Thyroid gland (tissue), 4 donors: ENCODE measurements around the gene LRFN2. TPM values are rescaled to one million over a fixed set of nuclear protein-coding genes. Genes with fewer than 3 reads are reported as not detected.

Experiments used
- DNase-seq, 2 donors: peaks; one replicate each; pipeline ENCODE4 v3.0.0-alpha.2; 2019
- H3K27ac ChIP-seq, 3 donors: fragments of 200-600 bp; sonication (generic); 1 replicate in 2 of 3; 2 replicates in 1 of 3; pipeline ENCODE4 v1.5.1; 2016 to 2019; ENCODE audit warnings: mild to moderate bottlenecking in 1 of 3, moderate library complexity in 1 of 3
- H3K27me3 ChIP-seq: fragments of 200-600 bp; sonication (generic); one replicate; pipeline ENCODE4 v1.5.1; 2019
- H3K36me3 ChIP-seq, 2 donors: fragments of 200-600 bp; sonication (generic); one replicate each; pipeline ENCODE4 v1.5.1; 2016 to 2019
- H3K4me1 ChIP-seq, 2 donors: fragments of 200-600 bp; sonication (generic); one replicate each; pipeline ENCODE4 v1.5.1; 2017 to 2019
- H3K4me3 ChIP-seq, 3 donors: fragments of 200-600 bp; sonication (generic); replicated peaks in 1 of 3; 1 replicate in 2 of 3; 2 replicates in 1 of 3; pipeline ENCODE4 v1.5.1; 2016; ENCODE audit warnings: mild to moderate bottlenecking in 1 of 3
- H3K9me3 ChIP-seq: fragments of 200-600 bp; sonication (generic); one replicate; pipeline ENCODE4 v1.5.1; 2017
- POLR2A ChIP-seq, 2 donors: fragments of 450-650 bp; IDR thresholded peaks; one replicate each; pipeline ENCODE4 v1.6.1; 2017; ENCODE audit warnings: antibody characterized with exemption in 2 of 2, mild to moderate bottlenecking in 2 of 2, moderate library complexity in 1 of 2
- WGBS, 2 donors: methylation state at CpG; one replicate each; pipeline ENCODE4 v1.1.5; 2017; 5-methylcytosine and 5-hydroxymethylcytosine counted together
- intact Hi-C: fragments of 100-400 bp; cut with DNase I; formaldehyde crosslinking; loops from one replicate; pipeline ENCODE4 v1.15.1; 2023
- total RNA-seq, 4 donors: library from RNA; depleted of rRNA; stranded (reverse); fragments of >200 nt; gene quantifications; one replicate each; pipeline ENCODE4 v1.2.3, GENCODE V29; 2016
- TF ChIP-seq, protein P1 (sequence below), 6 experiments: fragments of 200-600 bp in 3 of 6; fragments of 450-650 bp in 3 of 6; sonication (generic) in 3 of 6; IDR thresholded peaks; one replicate each; pipeline ENCODE4 v1.5.1; 2016 to 2019; ENCODE audit warnings: antibody characterized with exemption in 6 of 6, mild to moderate bottlenecking in 2 of 6, inconsistent platforms in 1 of 6, moderate library complexity in 1 of 6

LRFN2 gene
- total RNA-seq, 4 donors from 2014 or later: 0.13 TPM; not detected in 3

DNA sequence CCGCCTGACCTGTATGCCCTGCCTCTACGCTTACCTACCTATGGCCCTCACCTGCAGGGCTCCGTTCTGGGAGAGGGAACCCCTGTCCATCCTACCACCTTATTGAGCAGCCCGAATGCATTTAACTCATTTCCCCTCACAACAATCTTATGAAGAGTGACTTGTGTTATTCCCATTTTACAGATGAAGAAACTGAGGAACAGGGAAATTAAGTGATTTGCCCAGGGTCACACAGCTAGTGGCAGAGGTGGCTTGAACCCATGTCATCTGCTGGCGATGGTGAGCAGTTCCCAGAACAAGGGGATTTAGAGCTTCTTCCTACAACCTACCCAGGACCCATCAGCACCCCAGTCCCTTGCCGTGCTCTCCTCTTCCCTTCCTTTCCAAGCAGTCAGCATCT is 42.3 kb upstream of the LRFN2 start:
- TF ChIP-seq, protein P1, sequence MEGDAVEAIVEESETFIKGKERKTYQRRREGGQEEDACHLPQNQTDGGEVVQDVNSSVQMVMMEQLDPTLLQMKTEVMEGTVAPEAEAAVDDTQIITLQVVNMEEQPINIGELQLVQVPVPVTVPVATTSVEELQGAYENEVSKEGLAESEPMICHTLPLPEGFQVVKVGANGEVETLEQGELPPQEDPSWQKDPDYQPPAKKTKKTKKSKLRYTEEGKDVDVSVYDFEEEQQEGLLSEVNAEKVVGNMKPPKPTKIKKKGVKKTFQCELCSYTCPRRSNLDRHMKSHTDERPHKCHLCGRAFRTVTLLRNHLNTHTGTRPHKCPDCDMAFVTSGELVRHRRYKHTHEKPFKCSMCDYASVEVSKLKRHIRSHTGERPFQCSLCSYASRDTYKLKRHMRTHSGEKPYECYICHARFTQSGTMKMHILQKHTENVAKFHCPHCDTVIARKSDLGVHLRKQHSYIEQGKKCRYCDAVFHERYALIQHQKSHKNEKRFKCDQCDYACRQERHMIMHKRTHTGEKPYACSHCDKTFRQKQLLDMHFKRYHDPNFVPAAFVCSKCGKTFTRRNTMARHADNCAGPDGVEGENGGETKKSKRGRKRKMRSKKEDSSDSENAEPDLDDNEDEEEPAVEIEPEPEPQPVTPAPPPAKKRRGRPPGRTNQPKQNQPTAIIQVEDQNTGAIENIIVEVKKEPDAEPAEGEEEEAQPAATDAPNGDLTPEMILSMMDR (IDR thresholded peaks at IDR 0.05): no peak
- intact Hi-C loops: no loop called here

DNA sequence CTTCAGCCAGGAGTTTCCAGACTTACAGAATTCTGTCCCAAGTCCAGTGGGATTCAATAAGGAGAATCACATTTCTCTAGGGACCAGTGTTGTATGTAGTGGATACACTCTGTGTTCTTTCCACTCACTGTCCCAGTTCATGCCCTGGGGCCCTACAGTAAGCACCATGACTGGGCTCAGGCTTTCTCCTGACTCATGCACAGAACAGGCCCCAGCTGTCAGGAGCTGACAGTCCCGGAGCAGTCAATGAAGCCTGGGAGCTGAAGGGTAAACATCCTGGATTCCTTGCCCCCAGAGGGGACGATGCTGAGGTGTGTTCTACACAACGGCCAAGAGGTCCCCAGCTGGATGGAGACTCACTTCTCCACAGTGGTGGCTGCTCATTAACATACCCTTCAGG is 40.2 kb upstream of the LRFN2 start:
- no peak for DNase-seq
- TF ChIP-seq, protein P1 (IDR thresholded peaks at IDR 0.05): no peak
- TF ChIP-seq POLR2A (IDR thresholded peaks at IDR 0.05): no peak
- Histone ChIP-seq H3K4me3 (no peak overlapping the region), H3K36me3 (no peaks in the 10 kb centered on the region), H3K9me3 (no peaks in the 10 kb centered on the region), H3K27ac (no peak overlapping the region), H3K4me1 (no peaks in the 10 kb centered on the region), H3K27me3 (no peaks in the 10 kb centered on the region)
- intact Hi-C loops: no loop called here
- 38 to 60% methylated on average over 2 to 3 of the region's 3 CpGs for WGBS, 2 donors

More for the DNA sequence above, 42.3 kb upstream of the LRFN2 start:
- Histone ChIP-seq H3K9me3 (no peaks in the 10 kb centered on the region), H3K4me3 (no peak overlapping the region), H3K27me3 (no peaks in the 10 kb centered on the region), H3K27ac (no peak overlapping the region), H3K4me1 (no peaks in the 10 kb centered on the region), H3K36me3 (no peaks in the 10 kb centered on the region)
- no peak for DNase-seq
- WGBS, 2 donors: 91 to 93% methylated on average over 6 of the region's 6 CpGs

DNA sequence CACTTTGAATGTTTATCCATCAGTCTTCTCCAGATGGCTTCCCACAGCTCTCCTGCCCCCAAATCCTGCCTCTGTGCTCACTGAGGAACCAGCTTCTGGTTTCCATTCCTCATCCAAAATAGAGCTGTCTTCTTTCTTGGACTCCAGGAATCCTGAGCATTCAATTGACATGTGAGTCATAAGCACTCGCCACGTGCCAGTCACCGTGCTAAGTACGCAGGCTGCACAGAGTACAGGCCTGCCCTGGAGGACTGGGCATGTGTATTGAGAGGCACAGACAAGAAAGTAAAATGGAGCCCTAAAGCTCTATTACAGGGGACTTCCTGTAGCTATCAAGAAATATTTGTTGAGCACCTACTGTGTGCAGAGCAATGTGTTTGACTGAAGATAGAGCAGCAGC is 39.7 kb upstream of the LRFN2 start:
- Histone ChIP-seq H3K4me1 (no peaks in the 10 kb centered on the region), H3K27ac (no peak overlapping the region), H3K9me3 (no peaks in the 10 kb centered on the region), H3K27me3 (no peaks in the 10 kb centered on the region), H3K4me3 (no peak overlapping the region), H3K36me3 (no peaks in the 10 kb centered on the region)
- WGBS, 2 donors: 90 to 94% methylated on average over 4 of the region's 4 CpGs
- intact Hi-C loops: no loop called here
- TF ChIP-seq, protein P1 (IDR thresholded peaks at IDR 0.05): no peak
- no peak for TF ChIP-seq POLR2A (IDR thresholded peaks at IDR 0.05)
- DNase-seq: no peak

DNA sequence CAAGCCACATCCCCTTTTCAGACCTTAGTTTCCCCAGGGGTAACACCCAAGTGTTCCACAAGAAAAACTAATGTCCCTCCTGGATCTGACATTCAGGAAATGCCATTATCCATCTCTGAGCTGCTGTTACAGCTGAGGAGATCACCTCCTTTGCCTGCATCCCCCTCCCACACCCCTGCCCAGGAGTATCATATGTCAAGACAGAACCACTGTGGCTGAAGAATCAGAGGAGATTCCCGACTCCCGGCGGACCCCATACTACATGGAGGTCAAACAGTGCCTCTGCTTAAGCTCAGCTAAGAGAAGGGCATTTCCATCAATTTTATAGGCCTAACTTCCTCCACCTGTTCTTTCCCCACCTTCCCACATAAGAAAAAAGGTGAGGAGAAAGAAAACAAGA is 36.8 kb upstream of the LRFN2 start:
- Histone ChIP-seq H3K27ac (no peak overlapping the region), H3K9me3 (no peaks in the 10 kb centered on the region), H3K4me3 (no peak overlapping the region), H3K36me3 (no peaks in the 10 kb centered on the region), H3K27me3 (no peaks in the 10 kb centered on the region), H3K4me1 (no peaks in the 10 kb centered on the region)
- TF ChIP-seq, protein P1 (IDR thresholded peaks at IDR 0.05): no peak
- no peak for TF ChIP-seq POLR2A (IDR thresholded peaks at IDR 0.05)
- no peak for DNase-seq
- WGBS, 2 donors: 68 to 84% methylated on average over 3 of the region's 3 CpGs
- intact Hi-C loops: no loop called here

DNA sequence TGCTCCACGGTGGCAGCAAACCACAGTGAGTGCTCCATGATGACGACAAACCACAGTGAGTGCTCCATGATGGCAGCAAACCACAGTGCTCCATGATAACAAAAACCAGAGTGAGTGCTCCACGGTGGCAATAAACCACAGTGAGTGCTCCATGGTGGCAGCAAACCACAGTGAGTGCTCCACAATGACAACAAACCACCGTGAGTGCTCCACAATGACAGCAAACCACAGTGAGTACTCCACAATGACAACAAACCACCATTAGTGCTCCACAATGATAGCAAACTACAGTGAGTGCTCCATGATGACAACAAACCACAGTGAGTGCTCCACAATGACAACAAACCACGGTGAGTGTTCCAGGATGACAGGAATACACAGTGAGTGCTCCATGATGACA is 36.0 kb upstream of the LRFN2 start:
- no peak for TF ChIP-seq POLR2A (IDR thresholded peaks at IDR 0.05)
- TF ChIP-seq, protein P1 (IDR thresholded peaks at IDR 0.05): no peak
- DNase-seq: no peak
- no peak overlapping the region for H3K27ac ChIP-seq
- no peak overlapping the region for H3K4me3 ChIP-seq
- no peaks in the 10 kb centered on the region for H3K4me1 ChIP-seq
- intact Hi-C loops: no loop called here
- H3K36me3 ChIP-seq: no peaks in the 10 kb centered on the region
- no peaks in the 10 kb centered on the region for H3K27me3 ChIP-seq
- 50 to 59% methylated on average over 5 of the region's 5 CpGs for WGBS, 2 donors
- no peaks in the 10 kb centered on the region for H3K9me3 ChIP-seq
